HL-60/S4 treated with phorbol 12-myristate 13-acetate at 8.2 ng/mL for 4 days and 3 days (cell line): ENCODE data around the gene GJB3.
"Not testable (repeated sequence)": the region's sequence is repeated elsewhere in the genome, so short reads cannot be mapped to it uniquely, and the experiment has no call there.

ENCODE experiments used
- in situ Hi-C: fragments of 300-500 bp; cut with MboI; formaldehyde crosslinking; loops from 2 replicates; pipeline ENCODE4 v1.15.0; 2022; ENCODE audit warnings: low sequenced_read_pairs

GJB3 gene

DNA sequence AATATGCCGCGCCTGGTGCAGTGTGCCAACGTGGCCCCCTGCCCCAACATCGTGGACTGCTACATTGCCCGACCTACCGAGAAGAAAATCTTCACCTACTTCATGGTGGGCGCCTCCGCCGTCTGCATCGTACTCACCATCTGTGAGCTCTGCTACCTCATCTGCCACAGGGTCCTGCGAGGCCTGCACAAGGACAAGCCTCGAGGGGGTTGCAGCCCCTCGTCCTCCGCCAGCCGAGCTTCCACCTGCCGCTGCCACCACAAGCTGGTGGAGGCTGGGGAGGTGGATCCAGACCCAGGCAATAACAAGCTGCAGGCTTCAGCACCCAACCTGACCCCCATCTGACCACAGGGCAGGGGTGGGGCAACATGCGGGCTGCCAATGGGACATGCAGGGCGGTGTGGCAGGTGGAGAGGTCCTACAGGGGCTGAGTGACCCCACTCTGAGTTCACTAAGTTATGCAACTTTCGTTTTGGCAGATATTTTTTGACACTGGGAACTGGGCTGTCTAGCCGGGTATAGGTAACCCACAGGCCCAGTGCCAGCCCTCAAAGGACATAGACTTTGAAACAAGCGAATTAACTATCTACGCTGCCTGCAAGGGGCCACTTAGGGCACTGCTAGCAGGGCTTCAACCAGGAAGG, 4.3 kb downstream of the GJB3 start:
- in situ Hi-C loops: no loop called here

DNA sequence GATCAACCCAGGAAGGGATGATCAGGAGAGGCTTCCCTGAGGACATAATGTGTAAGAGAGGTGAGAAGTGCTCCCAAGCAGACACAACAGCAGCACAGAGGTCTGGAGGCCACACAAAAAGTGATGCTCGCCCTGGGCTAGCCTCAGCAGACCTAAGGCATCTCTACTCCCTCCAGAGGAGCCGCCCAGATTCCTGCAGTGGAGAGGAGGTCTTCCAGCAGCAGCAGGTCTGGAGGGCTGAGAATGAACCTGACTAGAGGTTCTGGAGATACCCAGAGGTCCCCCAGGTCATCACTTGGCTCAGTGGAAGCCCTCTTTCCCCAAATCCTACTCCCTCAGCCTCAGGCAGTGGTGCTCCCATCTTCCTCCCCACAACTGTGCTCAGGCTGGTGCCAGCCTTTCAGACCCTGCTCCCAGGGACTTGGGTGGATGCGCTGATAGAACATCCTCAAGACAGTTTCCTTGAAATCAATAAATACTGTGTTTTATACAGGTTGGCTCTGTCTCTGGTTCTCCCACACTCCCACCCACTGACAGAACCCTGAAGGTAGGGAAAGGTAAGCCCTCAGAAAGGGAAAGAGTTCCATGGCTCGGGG, 5.0 kb downstream of the GJB3 start:
- in situ Hi-C loops: no loop called here

DNA sequence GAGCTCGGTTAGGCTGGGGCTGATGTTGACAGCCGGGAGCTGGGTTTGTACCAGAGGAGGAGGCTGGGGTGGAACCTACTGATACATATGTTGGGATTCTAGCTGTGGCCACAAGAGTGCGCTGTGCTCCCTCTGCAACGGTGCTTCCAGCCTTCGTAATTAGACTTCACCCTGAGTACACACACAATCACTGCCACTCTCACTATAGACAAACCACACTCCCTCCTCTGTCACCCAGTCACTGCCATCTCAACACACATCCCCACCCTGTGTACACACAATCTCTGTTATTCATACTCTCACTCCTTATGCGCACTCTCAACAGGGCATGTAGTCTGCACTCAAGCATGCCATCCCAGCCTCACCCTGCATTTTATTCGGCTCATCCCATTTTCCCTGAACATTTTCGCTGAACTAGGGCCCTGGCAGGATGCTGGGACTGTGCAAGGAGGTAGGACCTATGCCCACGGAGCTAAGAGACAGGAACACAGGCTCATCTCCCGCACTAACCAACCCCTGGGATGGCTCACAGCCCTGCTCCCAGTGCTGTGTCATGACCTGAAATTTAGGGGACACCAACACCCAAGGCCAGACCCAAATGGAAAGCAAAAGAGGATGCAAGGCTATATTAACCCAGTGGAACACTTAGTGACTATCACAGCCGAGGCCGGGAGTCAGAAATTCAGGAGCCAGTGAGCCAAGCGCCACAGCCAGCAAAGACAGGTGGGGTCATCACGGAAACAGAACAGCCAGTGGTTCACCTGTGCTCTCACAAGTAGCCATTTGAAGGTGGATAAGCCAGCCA, 5.7 kb downstream of the GJB3 start:
- in situ Hi-C loops: no loop called here

DNA sequence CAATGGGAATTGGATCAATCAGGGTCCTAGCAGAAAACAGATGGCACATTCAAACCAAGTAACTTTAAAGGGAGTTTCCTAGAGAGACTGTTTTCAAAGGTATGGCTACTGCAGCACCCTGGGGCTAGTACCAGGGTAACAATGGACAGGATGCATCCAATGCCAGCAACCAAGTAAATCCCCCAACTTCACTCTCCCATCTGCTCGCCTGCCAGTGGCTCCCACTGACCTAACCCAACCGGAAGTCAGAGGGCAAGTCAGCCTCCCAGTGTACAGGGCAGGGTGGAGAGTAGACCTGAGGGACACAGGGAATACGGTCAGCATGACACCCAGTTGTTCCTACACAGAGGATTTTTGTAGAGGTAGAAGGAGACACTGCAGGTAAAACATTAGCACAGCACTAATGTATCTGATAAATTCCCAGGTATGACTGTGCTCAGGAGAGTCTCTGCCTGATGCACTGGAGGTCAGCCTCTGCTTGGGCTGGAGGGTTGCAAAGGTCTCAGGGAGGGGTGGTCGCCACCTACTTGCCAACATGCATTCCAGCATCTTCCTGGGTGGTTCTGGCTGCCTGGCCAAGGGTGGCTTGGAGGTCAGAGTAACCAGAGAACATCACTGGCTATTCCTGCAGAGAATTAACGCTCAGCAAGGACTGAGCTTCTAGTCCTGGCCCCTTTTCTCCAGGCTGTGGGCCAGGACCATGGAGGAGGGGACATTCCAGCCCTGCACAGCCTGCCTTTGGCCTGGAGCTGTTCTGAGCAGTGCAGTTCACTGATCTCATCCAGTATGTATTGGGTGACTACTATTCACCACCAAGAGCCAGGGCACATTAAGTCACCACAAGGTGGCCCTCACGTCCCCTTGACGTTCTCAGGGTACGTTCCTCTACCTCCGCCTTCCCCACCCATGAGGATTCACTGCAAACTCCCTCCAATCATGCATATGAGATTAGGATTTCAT, 6.7 kb downstream of the GJB3 start:
- in situ Hi-C loops: no loop called here

DNA sequence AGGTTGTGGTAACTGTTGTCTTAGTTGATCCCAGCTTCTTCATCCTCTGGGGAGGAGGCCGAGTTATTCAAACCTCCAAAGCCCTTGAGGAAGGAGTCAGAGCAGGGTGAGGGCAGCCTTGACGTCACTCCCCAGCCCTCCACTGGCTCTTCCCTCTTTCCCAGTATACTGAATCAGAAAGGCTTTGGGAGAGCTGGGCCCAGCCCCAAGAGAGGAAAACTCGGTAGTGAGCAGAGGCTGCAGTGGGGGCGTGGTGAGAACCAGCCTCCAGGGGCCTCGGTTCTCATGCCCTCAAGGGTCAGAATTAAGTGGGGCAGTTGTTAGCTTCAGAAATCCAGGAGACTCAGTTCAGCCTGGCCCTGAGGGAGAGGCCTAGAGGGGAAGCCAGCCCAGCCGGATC, 10.0 kb downstream of the GJB3 start:
- in situ Hi-C loops: no loop called here

DNA sequence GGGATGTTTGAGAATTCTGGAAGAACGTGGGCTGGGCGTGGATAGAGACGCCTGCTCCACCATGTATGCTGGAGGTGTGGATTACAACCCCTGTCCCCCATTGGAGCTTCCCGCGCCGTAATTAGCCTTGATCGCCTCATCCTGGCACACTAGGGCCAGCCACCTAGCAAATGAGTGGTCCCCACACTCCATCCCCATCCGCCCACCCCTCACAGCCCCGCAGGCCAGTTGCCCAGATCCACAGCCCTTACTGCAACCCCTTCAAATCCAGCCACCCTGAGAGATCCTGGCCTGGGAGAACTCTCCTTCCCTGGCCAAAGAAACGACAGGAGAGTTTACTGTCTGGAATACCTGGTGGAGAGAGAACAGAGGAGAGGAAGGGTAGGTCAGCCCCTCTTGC, 11.4 kb downstream of the GJB3 start:
- in situ Hi-C loops: no loop called here

- in situ Hi-C loops: no loop called here
These were observed 12.1 kb downstream of the GJB3 start, which contains the start of gene GJA4 for GRCh38 chr1:34792868-34793727. Gene GJA4, plus strand, starts transcription at chr1:34792999. Its CDS starts 1,215 bp downstream, at chr1:34794214.

DNA sequence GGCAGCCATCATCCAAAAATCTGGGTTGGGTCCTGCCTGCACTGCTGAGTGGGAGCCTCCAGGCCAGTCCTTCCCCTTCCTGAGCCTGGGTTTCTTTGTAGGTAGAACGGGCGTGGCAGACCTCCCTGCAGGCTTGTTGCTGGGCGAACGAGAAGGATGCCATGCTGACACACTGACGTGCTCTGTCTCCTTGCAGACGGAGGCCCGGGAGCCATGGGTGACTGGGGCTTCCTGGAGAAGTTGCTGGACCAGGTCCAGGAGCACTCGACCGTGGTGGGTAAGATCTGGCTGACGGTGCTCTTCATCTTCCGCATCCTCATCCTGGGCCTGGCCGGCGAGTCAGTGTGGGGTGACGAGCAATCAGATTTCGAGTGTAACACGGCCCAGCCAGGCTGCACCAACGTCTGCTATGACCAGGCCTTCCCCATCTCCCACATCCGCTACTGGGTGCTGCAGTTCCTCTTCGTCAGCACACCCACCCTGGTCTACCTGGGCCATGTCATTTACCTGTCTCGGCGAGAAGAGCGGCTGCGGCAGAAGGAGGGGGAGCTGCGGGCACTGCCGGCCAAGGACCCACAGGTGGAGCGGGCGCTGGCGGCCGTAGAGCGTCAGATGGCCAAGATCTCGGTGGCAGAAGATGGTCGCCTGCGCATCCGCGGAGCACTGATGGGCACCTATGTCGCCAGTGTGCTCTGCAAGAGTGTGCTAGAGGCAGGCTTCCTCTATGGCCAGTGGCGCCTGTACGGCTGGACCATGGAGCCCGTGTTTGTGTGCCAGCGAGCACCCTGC, 13.2 kb downstream of the GJB3 start:
- in situ Hi-C loops: no loop called here

DNA sequence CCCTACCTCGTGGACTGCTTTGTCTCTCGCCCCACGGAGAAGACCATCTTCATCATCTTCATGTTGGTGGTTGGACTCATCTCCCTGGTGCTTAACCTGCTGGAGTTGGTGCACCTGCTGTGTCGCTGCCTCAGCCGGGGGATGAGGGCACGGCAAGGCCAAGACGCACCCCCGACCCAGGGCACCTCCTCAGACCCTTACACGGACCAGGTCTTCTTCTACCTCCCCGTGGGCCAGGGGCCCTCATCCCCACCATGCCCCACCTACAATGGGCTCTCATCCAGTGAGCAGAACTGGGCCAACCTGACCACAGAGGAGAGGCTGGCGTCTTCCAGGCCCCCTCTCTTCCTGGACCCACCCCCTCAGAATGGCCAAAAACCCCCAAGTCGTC, 13.8 kb downstream of the GJB3 start:
- in situ Hi-C loops: no loop called here

GRCh38 chr1:34795916-34796315, 14.9 kb downstream of the GJB3 start:
- in situ Hi-C loops: no loop called here

- in situ Hi-C loops: no loop called here
These were observed 16.0 kb downstream of the GJB3 start for GRCh38 chr1:34796990-34797389.

- in situ Hi-C loops: no loop called here
These were observed 19.2 kb downstream of the GJB3 start for GRCh38 chr1:34800214-34800613.

DNA sequence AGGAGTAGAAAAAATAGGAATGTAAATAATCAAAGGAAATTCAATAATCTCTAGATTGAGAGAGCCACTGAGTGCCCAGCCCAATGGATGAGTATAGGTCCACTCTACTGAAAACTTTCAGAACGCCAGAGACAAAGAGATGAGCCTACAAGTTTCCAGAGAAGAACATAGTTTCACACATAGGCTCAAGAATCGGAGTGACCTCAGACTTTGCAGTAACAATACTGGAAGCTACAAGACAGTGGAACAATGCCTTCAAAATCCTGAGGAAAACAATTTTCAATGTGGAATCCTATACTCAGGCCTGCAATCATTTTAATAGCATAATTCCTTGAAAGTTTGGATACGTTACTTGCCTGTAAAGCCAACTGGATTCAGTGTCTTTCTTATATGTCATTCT, 22.8 kb downstream of the GJB3 start:
- in situ Hi-C loops: no loop called here

- in situ Hi-C loops: no loop called here
These were observed 25.4 kb downstream of the GJB3 start for GRCh38 chr1:34806396-34806795.

GRCh38 chr1:34808051-34808810, 27.2 kb downstream of the GJB3 start:
- in situ Hi-C loops: no loop called here

DNA sequence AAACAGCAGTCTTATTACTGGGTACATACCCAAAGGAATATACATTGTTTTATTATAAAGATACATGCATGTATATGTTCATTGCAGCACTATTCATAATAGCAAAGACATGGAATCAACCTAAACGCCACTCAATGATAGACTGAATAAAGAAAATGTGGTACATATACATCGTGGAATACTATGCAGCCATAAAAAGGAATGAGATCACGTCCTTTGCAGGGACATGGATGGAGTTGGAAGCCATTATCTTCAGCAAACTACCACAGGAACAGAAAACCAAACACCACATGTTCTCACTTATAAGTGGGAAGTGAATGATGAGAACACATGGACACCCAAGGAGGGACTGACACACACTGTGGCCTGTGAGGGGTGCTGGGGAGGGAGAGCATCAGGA, 29.8 kb downstream of the GJB3 start:
- in situ Hi-C loops: not testable (repeated sequence)

DNA sequence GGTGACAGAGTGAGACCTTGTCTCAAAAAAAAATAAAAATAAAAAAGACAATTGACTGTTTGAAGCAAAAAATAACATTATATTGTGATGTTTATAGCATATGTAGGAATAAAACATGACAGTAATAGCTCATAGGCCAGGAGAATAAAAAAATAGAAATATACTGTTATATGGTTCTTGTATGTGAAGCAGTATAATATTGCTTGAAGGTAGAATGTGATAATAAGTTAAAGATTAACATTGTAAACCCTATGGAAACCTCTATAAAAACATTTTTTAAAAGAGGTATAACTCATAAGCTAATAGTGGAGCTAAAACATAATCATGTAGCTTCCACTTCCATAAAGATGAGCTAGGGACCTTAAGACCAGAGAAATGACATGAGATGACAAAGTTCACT, 35.3 kb downstream of the GJB3 start:
- in situ Hi-C loops: no loop called here

GRCh38 chr1:34816778-34817177, 35.8 kb downstream of the GJB3 start:
- in situ Hi-C loops: no loop called here

DNA sequence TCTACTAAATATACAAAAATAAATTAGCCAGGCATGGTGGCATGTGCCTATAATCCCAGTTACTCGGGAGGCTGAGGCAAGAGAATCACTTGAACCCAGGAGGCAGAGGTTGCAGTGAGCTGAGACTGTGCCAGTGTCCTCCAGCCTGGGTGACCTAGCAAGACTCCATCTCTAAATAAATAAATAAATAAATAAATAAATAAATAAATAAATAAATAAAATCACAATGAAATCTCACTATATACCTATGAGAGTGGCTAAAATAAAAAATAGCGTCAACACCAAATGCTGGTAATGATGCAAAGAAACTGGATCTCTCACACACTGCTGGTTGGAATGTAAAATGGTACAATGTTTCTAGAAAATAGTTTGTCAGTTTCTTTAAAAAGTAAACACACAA, 37.8 kb downstream of the GJB3 start:
- in situ Hi-C loops: not testable (repeated sequence)
